ENCODE results near the gene GRM4. TPM values are rescaled to one million over a fixed set of nuclear protein-coding genes. Genes with fewer than 3 reads are reported as not detected.
"Not testable (repeated sequence)": the region's sequence is repeated elsewhere in the genome, so short reads cannot be mapped to it uniquely, and the experiment has no call there.

Gene GRM4
- polyA plus RNA-seq, 1 experiment: 0.06 TPM

- peaks cover 9% of the 10 kb centered on the region for H3K27me3 ChIP-seq (ENCODE audit: control insufficient read depth, insufficient read depth, low read length)
- no peaks in the 10 kb centered on the region for H3K36me3 ChIP-seq (ENCODE audit: control insufficient read depth, insufficient read depth, low read length)
- DNase-seq (ENCODE audit: low read depth): no peak
- no peak overlapping the region for H3K4me3 ChIP-seq (ENCODE audit: low read depth, low read length)
- TF ChIP-seq, protein P1, sequence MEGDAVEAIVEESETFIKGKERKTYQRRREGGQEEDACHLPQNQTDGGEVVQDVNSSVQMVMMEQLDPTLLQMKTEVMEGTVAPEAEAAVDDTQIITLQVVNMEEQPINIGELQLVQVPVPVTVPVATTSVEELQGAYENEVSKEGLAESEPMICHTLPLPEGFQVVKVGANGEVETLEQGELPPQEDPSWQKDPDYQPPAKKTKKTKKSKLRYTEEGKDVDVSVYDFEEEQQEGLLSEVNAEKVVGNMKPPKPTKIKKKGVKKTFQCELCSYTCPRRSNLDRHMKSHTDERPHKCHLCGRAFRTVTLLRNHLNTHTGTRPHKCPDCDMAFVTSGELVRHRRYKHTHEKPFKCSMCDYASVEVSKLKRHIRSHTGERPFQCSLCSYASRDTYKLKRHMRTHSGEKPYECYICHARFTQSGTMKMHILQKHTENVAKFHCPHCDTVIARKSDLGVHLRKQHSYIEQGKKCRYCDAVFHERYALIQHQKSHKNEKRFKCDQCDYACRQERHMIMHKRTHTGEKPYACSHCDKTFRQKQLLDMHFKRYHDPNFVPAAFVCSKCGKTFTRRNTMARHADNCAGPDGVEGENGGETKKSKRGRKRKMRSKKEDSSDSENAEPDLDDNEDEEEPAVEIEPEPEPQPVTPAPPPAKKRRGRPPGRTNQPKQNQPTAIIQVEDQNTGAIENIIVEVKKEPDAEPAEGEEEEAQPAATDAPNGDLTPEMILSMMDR (IDR thresholded peaks at IDR 0.05; ENCODE audit: insufficient read depth, low read depth, low read length): no peak
- ChIA-PET CTCF (interaction anchor here (1.0 to 2.0 kb wide), 2 partner anchors 10 to 17 kb away, joined by 5 to 9 read pairs; no protein-coding TSS in a partner anchor), POLR2A (no interaction called here)
These were observed 100.8 kb downstream of the GRM4 start for GRCh38 chr6:34044945-34045595.

- DNase-seq (ENCODE audit: low read depth): no peak
- no peak overlapping the region for H3K4me3 ChIP-seq (ENCODE audit: low read depth, low read length)
- CTCF ChIA-PET: interaction anchor here (1.3 to 2.8 kb wide), 4 partner anchors 8 to 15 kb away, joined by 4 to 22 read pairs (median 4); no protein-coding TSS in a partner anchor
- TF ChIP-seq, protein P1 (IDR thresholded peaks at IDR 0.05; ENCODE audit: insufficient read depth, low read depth, low read length): no peak
- POLR2A ChIA-PET: no interaction called here
- H3K27me3 ChIP-seq (ENCODE audit: control insufficient read depth, insufficient read depth, low read length): peaks cover 10% of the 10 kb centered on the region
- H3K36me3 ChIP-seq (ENCODE audit: control insufficient read depth, insufficient read depth, low read length): no peaks in the 10 kb centered on the region
These were observed 102.5 kb downstream of the GRM4 start for GRCh38 chr6:34043359-34043758.

GRCh38 chr6:34041998-34042397 is 103.9 kb downstream of the GRM4 start:
- not testable (repeated sequence) for H3K36me3 ChIP-seq (ENCODE audit: control insufficient read depth, insufficient read depth, low read length); DNase-seq (ENCODE audit: low read depth); H3K27me3 ChIP-seq (ENCODE audit: control insufficient read depth, insufficient read depth, low read length); H3K4me3 ChIP-seq (ENCODE audit: low read depth, low read length)
- POLR2A ChIA-PET: interaction anchor here (0.6 kb wide), 1 partner anchor 74 kb away, joined by 4 read pairs; no protein-coding TSS in a partner anchor
- CTCF ChIA-PET: interaction anchor here (1.0 to 2.8 kb wide), 4 partner anchors 8 to 279 kb away, joined by 3 to 22 read pairs (median 4); no protein-coding TSS in a partner anchor

DNA sequence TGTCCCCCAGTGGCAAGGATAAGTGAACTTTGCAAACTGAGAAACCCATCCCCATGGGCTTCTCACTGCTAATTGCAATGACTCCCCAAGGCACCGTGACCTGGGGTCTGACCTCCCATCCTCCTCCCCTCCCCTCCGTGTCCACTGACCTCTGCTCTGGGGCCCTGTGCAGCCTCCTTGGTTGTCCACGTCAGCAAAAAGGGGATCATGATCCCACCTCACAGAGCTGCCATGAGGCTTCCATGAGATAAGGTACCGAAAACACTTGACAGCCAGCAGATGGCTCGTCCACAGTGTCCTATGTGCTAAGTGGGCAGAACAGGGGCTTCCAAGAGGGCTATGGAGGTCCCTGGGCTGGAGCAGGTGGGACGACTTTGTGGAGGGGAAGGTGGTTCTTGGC is 104.5 kb downstream of the GRM4 start:
- Histone ChIP-seq H3K36me3 (ENCODE audit: control insufficient read depth, insufficient read depth, low read length) (no peaks in the 10 kb centered on the region), H3K27me3 (ENCODE audit: control insufficient read depth, insufficient read depth, low read length) (peaks cover 4% of the 10 kb centered on the region), H3K4me3 (ENCODE audit: low read depth, low read length) (no peak overlapping the region)
- POLR2A ChIA-PET: no interaction called here
- CTCF ChIA-PET: interaction anchor here (2.8 kb wide), 1 partner anchor 13 kb away, joined by 22 read pairs; no protein-coding TSS in a partner anchor
- DNase-seq (ENCODE audit: low read depth): no peak
- TF ChIP-seq, protein P1 (IDR thresholded peaks at IDR 0.05; ENCODE audit: insufficient read depth, low read depth, low read length): no peak

DNA sequence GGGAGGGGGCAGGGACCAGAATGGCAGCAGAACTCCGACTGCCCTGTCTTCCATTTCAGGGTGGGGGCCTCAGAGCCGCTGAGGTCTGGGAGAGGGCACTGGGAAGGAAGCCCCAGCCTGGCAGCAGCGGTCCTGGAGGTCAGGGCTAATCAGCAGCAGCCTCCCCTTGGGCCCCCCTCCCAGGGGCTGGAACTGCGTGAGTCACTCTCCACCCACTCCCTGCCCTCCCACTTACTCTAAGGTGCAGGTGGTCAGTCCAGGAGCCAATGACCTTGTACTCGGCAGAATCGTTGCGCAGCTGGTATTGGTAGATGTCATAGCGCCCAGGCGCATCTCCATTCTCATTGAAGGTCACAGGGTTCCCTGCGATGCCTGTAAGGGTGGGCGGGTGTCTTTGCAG is 105.9 kb downstream of the GRM4 start:
- Histone ChIP-seq H3K27me3 (ENCODE audit: control insufficient read depth, insufficient read depth, low read length) (peaks cover 3% of the 10 kb centered on the region), H3K36me3 (ENCODE audit: control insufficient read depth, insufficient read depth, low read length) (no peaks in the 10 kb centered on the region), H3K4me3 (ENCODE audit: low read depth, low read length) (no peak overlapping the region)
- DNase-seq (ENCODE audit: low read depth): no peak
- TF ChIP-seq, protein P1 (IDR thresholded peaks at IDR 0.05; ENCODE audit: insufficient read depth, low read depth, low read length): no peak
- ChIA-PET CTCF (interaction anchor here (0.6 kb wide), 1 partner anchor 485 kb away, joined by 3 read pairs; no protein-coding TSS in a partner anchor), POLR2A (no interaction called here)

All from BJ (cell line).